Measurements from ENCODE around the gene EMC6.

DNA sequence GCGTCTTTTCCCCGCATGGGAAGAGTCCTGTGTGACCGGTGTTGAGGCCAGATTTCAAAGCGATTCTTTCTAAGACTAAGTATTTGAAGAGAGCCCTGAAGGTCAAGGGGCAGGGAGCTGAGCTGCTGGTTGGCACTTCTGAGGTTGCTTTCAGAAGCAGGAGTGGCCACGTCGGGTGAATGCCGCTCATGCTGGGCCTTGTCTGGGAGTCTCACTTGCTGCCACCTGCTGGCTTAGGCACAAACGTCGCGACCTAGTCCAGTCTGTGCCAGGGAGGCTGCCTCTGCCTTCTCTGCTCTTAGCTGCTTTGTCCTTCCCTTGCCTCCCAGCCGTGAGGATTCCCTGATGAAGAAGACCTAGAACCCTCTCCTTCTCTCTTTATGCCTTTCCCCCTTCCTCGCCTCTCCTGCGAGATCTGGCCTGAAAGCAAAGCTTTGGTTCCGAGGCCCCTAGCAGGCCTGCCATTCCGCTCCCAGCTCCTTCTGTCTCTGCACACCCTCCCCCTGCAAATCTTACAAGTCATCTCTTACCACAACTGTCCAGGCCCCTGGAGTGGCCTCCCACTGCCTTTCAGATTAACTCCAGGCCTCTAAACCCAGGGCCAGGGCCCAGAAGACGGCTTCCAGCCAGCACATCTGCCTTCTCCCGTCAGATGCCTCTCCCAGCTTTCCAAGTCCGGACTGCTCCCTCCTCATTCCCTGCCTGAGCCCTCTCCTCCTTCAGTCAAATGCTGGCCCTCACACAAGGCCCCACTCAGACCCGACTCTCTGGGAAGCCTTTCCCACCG, 20.6 kb upstream of the EMC6 start:
- TF ChIP-seq SYNCRIP (IDR thresholded peaks at IDR 0.05; ENCODE audit: insufficient read depth, low read depth, low read length), result no peak
- no peak for TF ChIP-seq CREB1 (IDR thresholded peaks at IDR 0.05)
- no peak for TF ChIP-seq CREB1 (CRISPR knock-in tag; IDR thresholded peaks at IDR 0.05)
- TF ChIP-seq YY1 (IDR thresholded peaks at IDR 0.05; ENCODE audit: insufficient read depth, insufficient replicate concordance, low read depth, low read length), result no peak
- TF ChIP-seq, protein P1, sequence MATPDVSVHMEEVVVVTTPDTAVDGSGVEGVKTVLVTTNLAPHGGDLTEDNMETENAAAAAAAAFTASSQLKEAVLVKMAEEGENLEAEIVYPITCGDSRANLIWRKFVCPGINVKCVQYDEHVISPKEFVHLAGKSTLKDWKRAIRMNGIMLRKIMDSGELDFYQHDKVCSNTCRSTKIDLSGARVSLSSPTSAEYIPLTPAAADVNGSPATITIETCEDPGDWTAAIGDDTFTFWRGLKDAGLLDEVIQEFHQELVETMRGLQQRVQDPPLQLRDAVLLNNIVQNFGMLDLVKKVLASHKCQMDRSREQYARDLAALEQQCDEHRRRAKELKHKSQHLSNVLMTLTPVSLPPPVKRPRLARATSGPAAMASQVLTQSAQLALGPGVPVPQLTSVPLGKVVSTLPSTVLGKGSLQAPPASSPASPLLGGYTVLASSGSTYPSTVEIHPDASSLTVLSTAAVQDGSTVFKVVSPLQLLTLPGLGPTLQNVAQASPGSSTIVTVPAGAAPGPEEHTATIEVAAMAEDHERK (CRISPR knock-in tag; IDR thresholded peaks at IDR 0.05; ENCODE audit: low read depth), result no peak
- TF ChIP-seq, protein P2, sequence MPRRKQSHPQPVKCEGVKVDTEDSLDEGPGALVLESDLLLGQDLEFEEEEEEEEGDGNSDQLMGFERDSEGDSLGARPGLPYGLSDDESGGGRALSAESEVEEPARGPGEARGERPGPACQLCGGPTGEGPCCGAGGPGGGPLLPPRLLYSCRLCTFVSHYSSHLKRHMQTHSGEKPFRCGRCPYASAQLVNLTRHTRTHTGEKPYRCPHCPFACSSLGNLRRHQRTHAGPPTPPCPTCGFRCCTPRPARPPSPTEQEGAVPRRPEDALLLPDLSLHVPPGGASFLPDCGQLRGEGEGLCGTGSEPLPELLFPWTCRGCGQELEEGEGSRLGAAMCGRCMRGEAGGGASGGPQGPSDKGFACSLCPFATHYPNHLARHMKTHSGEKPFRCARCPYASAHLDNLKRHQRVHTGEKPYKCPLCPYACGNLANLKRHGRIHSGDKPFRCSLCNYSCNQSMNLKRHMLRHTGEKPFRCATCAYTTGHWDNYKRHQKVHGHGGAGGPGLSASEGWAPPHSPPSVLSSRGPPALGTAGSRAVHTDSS (CRISPR knock-in tag; conservative IDR thresholded peaks at IDR 0.05), result no peak
- TF ChIP-seq EZH2 (conservative IDR thresholded peaks at IDR 0.05; ENCODE audit: low read depth, low read length), result no peak
- TF ChIP-seq TCF7 (IDR thresholded peaks at IDR 0.05; ENCODE audit: low read depth), result no peak
- TF ChIP-seq, protein P3, sequence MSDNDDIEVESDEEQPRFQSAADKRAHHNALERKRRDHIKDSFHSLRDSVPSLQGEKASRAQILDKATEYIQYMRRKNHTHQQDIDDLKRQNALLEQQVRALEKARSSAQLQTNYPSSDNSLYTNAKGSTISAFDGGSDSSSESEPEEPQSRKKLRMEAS (IDR thresholded peaks at IDR 0.05), result no peak

Measured in HepG2 (cell line).